Activated CD4-positive, alpha-beta T cell treated with anti-CD3 and anti-CD28 coated beads for 48 hours (primary cell): ENCODE measurements around the gene IQGAP3.

ENCODE experiments used
- DNase-seq: peaks from one replicate; pipeline ENCODE4 v3.0.0-alpha.2; 2020

Gene IQGAP3

DNA sequence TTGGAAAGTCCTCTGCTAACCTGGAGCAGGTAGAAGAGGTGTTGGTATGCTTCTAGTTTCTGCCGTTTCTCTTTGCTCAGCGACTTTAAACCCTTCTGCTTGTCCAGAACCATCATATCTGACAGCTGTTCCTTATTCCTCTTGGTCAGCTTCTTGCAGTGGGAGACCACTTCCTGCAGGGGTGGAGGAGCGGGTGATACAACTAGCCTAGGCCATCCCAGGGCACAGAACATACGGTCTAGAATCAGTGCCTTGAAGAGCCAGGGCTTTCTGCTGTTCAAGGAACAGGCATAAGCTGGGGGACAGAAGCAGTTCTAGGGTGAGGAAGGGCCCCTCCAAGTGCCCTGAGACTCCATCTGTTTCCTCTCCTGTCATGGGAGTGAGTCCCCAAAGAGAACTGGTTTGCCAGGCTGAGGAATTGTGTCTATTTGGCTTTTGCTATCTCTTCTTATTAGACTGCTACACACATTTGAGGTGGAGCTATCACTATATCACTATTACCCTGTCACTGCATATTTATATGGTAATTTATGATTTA, 32.5 kb downstream of the IQGAP3 start:
- DNase-seq = no peak

DNA sequence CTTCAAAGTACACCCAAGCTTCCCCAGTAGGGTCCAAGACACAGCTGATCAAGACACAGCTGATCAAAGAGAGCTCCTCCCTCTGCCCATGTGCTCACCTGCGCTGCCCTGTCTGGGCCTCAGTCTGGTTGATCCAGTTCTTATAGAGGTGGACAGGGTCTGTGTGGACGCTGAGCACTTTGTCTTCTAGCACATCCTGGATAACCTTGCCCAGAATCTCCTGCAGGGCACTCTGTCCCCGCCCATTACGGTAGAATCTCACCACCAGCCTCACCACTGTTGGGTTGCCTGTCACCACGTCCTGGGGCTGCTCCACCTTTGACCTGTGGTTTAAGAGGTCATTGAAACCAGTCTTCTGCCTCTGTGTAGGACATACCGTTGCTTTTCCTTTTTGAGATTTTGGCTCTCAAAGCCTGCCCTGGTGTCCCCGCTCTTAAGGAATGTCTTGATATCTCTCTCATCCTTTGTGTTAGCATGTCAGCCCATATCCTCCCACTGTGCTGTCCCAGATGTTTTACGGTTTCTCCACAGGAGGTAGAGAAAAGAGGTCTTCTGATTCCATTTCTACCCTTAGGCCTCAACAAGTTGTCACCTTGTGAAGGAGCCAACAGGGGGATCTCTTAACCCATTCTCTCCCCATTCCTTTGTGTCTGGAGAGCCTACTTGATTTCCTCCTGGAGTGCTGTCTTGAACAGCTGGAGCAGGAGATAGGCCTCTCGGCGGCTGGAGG, 33.5 kb downstream of the IQGAP3 start:
- DNase-seq = no peak

DNA sequence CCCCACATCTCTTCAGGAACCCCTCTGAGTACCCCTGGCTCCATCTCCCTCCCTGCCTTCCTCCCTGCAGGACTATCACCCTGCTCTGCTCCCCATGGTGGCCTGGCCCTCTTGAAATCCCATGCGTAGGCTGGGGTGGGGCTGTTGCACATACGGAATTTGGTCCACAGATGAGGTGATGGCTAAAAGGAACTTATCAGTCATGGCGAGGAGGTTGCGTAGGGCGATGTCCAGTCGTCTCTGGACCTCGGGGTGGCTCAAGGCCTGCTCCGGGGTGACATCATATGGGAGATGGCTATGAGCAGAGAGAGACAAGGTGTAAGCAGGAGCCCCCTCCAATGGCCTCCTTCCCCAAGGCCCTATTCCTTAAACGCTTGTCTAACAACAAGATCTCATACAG, 35.3 kb downstream of the IQGAP3 start:
- DNase-seq = no peak

DNA sequence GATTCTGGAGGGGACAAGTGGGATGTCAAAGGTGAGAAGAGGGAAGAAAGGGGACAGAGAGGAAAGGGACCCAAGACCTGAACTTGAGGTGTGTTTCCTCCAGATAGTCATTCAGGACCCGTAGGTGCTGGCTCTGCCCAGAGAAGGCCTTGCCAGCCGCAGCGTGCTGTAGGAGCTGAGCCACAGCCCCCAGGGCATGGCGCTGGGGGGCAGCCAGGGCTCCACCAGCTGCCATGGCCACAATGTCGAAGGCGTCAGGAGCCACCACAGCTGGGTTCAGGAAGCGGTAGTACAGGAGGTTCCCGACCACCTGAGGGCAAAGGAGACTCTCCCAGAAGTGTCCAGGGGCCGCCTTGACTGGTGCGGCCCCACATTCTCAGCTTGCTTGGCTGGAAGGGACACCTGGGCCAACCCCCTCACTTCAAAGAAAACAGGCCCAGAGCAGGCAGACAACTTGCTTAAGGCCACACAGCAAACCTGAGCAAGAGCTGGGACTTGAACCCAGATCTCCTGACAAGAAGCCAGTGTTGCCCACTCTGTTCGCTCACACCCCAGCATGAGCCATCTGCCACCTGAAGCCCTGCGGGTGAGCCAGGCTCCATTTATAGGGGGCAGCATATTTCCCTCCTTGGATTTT, 37.8 kb downstream of the IQGAP3 start:
- DNase-seq = no peak

DNA sequence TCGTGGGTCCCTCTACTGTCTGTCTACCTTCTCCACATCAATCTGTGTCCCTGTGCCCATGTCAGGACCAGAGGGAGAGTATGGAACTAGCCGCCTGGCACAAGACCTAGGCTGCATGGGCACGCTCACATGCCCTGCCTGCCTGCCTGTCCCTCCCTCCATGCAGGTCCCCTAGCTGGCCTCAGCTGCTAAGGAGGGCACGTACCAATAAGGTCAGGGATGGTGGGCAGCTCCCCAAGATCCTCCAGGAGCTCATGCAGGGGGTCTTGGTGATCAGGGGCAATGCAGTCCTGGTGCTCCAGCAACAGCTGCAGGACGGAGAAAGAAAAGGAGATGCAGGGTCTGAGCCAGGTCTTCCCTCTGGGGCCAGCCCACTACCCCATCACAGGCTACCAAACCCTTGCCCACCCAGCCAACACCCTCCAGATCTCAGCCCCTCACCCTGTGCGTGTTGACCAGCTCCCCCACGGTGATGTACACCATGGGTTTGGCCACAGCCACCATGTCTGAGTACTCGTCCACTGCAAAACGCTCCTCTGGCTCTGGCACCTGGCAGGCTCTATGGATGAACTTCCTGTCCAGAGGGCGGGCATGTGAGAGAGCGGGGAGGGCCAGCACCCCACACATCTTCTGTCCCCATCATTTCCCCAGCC, 38.7 kb downstream of the IQGAP3 start:
- no peak for DNase-seq

DNA sequence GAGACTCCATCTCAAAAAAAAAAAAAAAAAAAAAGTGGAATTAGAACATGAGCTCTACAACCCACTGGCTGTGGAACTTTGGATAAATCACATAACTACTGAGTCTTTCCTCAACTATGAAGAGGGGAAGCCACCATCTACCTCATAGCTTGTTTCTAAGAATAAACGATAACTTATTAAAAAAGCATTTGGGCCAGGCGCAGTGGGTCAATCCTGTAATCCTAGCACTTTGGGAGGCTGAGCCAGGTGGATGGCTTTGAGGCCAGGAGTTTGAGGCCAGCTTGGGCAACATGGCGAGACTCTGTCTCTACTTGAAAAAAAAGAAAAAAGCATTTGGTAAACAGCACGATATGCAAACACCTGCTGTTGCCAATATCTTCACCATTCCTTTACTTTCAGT, 40.0 kb downstream of the IQGAP3 start:
- no peak for DNase-seq

DNA sequence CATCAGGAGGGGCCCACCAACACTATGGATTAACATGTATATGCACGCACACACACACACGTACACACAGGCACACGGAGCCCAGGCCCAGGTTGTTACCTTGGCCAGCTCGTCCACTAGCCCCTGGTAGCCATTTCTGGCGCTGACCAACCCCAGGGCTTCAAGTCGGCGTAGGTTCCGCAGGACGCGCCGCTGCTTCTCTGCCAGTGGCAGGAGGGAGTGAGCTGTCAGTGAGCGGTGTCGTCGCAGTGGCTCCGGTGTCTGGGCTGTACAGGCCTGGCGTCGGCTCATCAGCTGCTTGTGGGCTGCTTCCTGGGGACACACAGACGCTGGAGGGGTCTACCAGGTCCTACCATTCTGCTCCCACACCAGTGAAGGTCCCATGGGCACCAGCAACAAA, 42.4 kb downstream of the IQGAP3 start:
- DNase-seq = no peak

DNA sequence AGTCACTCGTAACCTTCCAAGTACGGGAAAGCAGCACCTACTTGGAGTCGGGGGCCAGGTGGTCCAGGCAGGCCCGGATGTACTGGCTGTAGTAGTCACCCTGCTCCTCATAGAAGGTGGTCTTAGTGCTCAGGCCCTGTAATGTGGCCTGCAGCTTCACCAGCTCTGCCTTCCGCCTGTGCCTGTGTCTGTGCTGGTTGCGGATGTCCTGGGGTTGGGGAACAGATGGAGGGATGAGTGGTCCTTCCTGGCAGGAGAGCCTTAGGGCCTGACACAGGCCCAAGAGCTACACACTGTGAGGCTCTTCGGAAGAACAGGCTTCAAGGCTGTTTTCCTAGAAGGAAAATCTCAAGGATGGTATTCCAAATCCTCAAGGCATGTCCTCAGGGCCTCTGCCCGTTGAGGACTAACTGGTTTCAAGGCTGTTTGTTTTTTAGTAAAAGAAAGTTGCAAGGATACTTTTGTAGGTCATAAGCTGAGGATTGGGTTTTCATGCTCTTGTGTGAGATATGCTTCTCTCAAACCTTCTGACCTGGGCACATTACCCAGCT, 43.4 kb downstream of the IQGAP3 start:
- no peak for DNase-seq

DNA sequence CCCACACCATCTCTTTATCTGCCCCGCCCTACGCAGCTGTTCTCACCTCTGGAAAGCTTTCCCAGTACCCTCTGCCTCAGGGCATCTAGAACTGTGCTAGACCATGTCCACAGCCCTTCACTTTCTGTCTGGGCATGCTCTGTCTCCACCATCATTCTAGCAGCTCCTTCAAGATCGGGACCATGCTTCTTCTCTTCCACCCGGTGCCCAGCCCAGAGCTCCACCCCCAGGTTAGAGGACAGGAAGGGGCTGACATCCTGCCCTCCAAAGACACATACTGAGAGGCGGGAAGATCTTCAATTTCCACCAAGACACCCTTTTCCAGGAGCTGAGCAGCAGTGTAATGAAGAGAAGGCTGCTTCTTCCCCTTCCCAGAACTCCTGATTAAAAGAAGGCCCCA, 44.1 kb downstream of the IQGAP3 start:
- no peak for DNase-seq

DNA sequence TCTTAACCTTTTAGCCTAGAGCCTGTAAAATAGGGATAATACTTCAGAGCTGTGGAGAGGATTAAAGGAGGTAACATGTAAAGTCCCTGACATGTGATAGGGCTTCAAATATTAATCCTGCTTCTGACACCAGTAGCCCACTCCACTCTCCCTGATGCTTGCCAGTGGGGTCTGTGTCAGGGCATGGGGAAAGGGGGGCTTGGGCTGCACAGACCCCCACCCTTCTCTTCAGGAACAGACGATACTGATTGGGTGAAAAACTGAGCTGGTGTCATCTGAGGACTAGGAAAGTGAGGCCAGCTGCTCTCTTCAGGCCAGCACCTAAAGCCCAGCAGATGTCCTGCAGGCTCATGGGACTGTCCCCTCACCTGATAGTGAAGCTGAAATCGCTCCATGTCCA, 44.8 kb downstream of the IQGAP3 start:
- DNase-seq = no peak

DNA sequence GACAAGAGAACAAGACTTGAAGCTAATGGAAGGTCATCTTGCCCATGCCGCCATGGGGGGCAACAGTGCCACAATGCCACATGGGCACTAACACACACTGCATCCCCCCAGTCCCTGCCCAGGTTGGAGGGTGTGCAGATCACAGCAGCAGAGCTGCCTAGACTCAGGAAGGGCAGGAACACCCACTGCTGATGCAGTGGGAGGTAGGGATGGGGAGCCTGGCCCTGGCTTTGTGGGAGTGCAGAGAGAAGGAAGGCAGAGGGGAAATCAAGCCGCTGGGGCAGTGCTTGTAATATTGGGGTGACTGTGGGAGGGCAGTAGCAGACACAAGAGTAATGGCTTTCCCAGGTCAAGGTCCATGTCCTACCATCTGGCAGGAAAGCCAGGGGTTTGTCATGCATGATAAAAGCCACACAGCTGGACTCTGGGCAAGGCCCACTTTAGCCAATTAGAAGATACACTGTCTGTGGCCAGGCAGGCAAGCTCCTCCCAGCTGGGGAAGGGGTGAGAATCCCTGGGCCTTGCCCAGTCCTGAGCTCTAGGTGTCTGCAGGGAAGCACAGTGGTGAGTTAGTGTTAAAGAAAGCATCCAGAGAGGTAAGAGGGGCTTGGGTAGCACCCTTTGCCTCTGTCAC, 46.4 kb downstream of the IQGAP3 start:
- DNase-seq = no peak

DNA sequence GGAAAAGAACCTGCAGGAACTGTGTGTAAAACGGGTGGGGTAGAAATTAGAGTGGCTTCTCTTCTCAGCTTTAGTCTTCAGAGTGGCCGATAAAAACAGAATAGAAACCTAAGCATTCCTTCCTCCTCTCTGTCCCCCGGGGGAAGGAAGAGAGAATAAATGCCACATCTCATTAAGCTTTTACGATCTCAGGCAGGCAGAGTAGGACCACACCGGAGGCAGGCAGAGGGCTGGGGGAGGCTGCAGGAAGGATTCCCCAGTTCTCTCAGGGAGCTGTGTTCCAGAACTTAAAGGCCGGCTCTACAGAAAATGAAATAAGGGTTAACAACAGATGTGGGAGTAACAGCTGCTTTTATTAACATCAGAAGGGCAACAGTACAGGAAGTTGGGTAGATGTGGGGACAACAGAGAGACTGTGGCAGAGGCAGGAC, 47.3 kb downstream of the IQGAP3 start:
- no peak for DNase-seq

DNA sequence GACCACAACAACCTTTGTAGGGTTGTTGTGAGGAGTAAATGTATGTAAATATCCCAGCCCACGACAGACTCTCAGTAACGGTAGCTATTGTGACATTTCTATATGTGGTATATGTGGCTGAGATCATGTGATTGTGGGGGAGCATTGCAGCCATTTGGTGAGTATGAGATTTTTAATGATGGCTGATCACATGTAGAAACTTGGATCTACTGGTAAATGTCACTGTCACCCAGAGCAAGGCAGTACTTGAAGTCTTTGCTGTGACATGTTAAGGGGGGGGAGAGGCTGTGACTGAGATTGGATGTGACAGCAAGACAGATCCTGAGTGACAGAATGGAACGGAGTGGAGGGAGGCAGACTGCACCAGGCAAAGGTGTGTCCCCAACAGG, 47.9 kb downstream of the IQGAP3 start:
- no peak for DNase-seq

DNA sequence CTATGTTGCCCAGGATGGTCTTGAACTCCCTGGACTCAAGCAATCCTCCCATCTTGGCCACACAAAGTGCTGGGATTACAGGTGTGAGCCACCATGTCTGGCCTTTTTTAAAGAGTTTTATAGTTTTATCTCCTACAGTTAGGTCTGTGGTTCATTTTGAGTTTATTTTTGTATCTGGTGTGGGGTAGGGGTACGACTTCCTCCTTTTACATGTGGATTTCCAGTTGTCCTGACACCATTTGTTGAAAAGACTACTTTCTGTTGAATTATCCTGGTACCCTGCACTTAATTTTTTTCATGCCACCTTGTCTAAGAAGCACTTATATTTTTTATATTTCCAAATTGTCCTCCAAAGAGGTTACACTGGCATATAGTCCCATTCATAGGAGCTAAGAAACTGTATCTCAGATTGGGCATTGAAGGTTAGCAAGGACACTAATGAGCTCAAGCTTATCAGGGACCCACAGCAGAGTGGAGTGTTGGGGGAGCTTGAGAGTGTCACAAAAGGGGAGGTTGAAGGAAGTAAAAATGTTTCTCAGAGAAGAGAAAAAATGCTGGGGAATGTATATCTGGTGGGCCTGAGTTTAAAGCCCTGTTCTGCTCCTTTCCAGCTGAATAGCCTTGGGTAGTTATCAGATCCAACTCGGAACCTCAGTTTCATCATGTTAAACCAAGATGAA, 48.4 kb downstream of the IQGAP3 start:
- no peak for DNase-seq

DNA sequence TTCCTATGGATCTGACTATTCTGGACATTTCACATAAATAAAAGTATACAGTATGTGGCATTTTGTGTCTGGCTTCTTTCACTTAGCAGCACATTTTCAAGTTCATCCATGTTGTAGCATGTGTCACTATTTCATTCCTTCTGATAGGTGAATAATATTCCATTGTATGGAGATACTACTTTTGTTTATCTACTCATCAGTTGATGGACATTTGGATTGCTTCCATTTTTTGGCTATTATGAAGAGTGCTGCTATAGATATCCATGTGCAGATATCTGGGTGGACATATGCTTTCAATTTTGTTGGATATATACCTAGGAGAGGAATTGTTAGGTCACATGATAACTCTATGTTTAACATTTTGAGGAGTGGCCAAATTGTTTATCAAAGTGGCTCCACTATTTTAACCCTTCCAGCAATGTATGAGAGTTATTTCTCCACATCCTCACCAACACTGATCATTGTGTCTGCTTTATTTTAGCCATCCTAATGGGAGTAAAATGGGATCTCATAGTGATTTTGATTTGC, 49.9 kb downstream of the IQGAP3 start:
- DNase-seq = no peak

DNA sequence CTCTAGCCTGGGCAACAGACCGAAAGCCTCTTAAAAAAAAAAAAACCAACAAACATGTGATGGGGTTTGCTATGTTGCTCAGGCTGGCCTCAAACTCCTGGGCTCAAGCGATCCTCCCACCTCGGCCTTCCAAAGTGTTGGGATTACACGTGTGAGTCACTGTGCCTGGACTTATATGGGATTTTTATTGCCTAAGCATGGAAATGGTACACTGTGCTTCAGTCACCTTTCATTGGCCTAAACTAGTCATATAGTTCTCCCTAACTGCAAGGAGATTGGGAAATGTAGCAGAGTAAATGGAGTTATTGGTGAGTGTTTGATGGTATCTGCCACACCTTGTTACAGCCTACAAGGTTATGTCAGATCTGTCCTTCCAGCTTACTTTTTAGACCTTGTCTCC, 54.6 kb downstream of the IQGAP3 start:
- no peak for DNase-seq

DNA sequence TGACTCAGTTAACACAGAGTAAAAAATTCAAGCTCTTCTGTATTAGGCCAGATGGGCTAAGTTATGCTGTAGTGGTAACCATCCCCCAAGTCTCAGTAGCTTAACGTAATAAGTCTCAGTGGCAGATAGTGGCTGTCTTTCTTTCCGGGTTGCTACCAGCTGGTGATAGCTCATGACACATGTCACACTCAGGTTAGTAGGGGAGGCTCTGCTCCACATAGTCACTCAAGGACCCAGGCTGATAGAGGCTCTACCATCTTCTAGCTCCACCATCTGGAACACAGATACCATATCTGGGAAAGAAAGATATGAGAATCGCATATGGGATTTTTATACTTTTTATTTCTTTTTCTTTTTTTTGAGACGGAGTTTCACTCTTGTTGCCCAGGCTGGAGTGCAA, 55.5 kb downstream of the IQGAP3 start:
- no peak for DNase-seq

DNA sequence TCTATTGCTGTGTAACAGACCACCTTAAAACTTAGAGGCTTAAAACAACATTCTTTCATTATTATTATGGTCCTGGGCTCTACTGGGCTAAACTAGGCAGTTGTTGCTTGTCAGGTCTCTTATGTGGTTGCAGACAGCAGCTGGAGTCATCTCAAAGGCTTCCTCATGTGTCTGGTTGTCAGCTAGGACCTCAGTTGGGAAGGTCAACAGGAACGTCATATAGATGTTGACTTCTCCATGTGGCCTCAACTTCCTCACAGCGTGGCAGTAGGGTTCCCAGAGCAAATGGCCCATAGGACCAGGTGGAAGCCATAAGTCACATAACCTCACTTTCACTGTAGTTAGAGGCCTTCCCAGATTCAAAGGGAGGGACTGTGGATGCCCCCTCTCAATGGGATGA, 56.4 kb downstream of the IQGAP3 start:
- no peak for DNase-seq

DNA sequence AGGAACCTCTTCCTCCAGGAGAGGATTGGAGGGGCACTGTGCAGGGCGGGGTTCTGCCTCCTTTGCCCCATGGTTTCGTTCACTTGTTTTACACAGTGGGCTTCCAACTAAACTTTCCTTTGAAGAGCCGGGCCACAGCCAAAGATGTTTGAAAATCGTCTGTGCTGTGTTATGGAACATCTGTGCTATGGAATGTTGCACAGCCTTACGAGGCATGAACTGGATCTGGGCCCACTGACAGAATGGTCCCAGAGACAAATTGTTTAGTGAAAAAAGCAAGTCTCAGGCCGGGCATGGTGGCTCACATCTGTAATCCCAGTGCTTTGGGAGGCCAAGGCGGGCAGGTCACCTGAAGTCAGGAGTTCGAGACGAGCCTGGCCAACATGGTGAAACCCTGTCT, 59.2 kb downstream of the IQGAP3 start:
- DNase-seq = no peak

DNA sequence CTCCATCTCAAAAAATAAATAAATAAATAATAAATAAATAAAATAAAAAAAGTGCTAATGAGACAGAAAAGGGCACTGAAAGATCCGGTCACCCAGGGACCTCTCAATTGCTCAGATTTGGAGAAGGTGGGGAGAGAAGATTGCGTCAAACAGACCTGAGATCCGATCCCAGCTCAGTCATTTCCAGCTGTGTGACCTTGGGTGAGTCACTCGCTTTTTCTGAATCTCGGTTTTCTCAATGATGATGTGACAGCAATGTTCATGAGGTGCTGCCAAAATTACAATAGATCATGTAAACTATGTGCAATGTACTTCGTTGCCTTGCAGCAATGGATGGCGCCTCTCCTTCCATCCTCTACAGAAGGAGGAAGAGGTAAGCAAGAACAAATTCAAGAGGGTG, 60.7 kb downstream of the IQGAP3 start:
- DNase-seq = peak; percentile 58

DNA sequence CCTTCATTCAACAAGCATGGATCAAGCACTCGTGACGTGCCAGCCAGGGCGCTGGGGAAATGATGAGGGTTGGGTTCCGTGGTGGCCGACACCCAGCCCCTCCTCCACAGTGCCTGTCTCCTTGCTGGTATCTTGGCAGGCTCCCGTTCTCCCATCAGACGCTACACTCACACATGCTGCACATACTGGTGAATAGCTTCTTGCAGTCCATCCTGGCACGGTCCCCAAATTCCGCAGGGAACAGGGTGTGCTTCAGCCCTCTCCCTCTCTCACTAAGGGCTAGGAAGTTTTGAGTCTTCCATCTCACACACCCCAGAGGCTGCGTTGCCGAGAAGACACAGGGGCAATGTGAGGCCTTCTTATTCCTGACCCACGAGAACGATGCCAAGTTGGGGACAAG, 61.7 kb downstream of the IQGAP3 start:
- no peak for DNase-seq

DNA sequence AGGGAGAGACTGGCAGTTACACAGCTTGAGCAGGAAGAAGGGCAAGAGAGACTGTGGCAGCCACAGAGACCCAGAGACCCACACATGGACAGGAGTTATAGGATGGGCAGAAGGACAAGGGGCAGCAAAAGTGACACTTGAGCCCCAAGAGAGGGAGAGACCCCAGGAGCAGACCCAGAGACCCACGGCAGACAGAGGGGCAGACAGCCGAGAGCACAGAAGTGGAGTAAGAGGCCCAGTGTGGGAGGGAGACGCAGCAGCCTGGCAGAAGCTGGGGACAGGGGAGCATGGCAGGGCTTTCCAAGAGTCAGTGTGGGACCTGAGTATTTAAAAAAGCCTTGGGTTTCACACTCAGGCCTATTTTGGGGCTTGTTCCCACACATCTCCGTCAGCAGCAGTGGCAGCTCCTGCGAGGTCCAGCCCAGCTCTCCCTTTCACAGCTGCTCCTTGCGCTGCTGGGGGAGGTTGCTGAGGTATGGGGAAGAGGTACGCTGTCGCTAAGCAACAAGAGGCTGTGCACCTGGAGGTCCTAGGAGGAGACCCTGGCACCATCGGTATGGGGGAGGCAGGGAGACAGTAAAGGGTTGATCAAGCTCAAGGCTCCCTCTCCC, 62.8 kb downstream of the IQGAP3 start:
- DNase-seq = no peak
